ENCODE measurements around the gene CEACAM8. TPM values are rescaled to one million over a fixed set of nuclear protein-coding genes. Genes with fewer than 3 reads are reported as not detected.
"Not testable (repeated sequence)": the region's sequence is repeated elsewhere in the genome, so short reads cannot be mapped to it uniquely, and the experiment has no call there.

Gene CEACAM8
- polyA plus RNA-seq (ENCODE audit: insufficient read length in 4 of 4) = under 1 TPM in 2 of 4 donors, not detected in 2; 0.09 to 0.25 TPM

- DNase-seq (ENCODE audit: low read depth in 4 of 4, low spot score in 2 of 4) = no peak
Observed at GRCh38 chr19:42594617-42595489, at the start of gene CEACAM8. TSS of gene CEACAM8 (minus strand) at chr19:42594924. CDS start at chr19:42594828, 96 bp downstream.

- DNase-seq (ENCODE audit: low read depth in 4 of 4, low spot score in 2 of 4) = not testable (repeated sequence)
Observed at GRCh38 chr19:42639324-42640092, 44.8 kb upstream of the CEACAM8 start.

GRCh38 chr19:42635233-42635539, 40.5 kb upstream of the CEACAM8 start:
- DNase-seq (ENCODE audit: low read depth in 4 of 4, low spot score in 2 of 4) = no peak

GRCh38 chr19:42634409-42635232, 39.9 kb upstream of the CEACAM8 start:
- no peak for DNase-seq (ENCODE audit: low read depth in 4 of 4, low spot score in 2 of 4)

- DNase-seq (ENCODE audit: low read depth in 4 of 4, low spot score in 2 of 4) = no peak
Observed at GRCh38 chr19:42629191-42629590, 34.5 kb upstream of the CEACAM8 start.

- no peak for DNase-seq (ENCODE audit: low read depth in 4 of 4, low spot score in 2 of 4)
Observed at GRCh38 chr19:42628411-42629140, 33.9 kb upstream of the CEACAM8 start.

GRCh38 chr19:42627916-42628315, 33.2 kb upstream of the CEACAM8 start:
- DNase-seq (ENCODE audit: low read depth in 4 of 4, low spot score in 2 of 4) = no peak

GRCh38 chr19:42626181-42626580, 31.5 kb upstream of the CEACAM8 start:
- no peak for DNase-seq (ENCODE audit: low read depth in 4 of 4, low spot score in 2 of 4)

- DNase-seq (ENCODE audit: low read depth in 4 of 4, low spot score in 2 of 4) = no peak
Observed at GRCh38 chr19:42619271-42619670, 24.5 kb upstream of the CEACAM8 start.

- no peak for DNase-seq (ENCODE audit: low read depth in 4 of 4, low spot score in 2 of 4)
Observed at GRCh38 chr19:42613666-42614065, 18.9 kb upstream of the CEACAM8 start.

- not testable (repeated sequence) for DNase-seq (ENCODE audit: low read depth in 4 of 4, low spot score in 2 of 4)
Observed at GRCh38 chr19:42610401-42610915, 15.7 kb upstream of the CEACAM8 start.

GRCh38 chr19:42606660-42607351, 12.1 kb upstream of the CEACAM8 start:
- peak in 2 of 4 donors; percentile 2 to 21 for DNase-seq (ENCODE audit: low read depth in 4 of 4, low spot score in 2 of 4)

GRCh38 chr19:42601811-42602443, 7.2 kb upstream of the CEACAM8 start:
- peak in 3 of 4 donors; percentile 4 to 24 (median 9) for DNase-seq (ENCODE audit: low read depth in 4 of 4, low spot score in 2 of 4)

GRCh38 chr19:42596391-42597072, 1.8 kb upstream of the CEACAM8 start:
- DNase-seq (ENCODE audit: low read depth in 4 of 4, low spot score in 2 of 4) = no peak

GRCh38 chr19:42595550-42596172, 937 bp upstream of the CEACAM8 start:
- no peak for DNase-seq (ENCODE audit: low read depth in 4 of 4, low spot score in 2 of 4)

- DNase-seq (ENCODE audit: low read depth in 4 of 4, low spot score in 2 of 4) = no peak
Observed at GRCh38 chr19:42589792-42590191, 4.9 kb downstream of the CEACAM8 start.

- DNase-seq (ENCODE audit: low read depth in 4 of 4, low spot score in 2 of 4) = no peak
Observed at GRCh38 chr19:42584466-42584865, 10.3 kb downstream of the CEACAM8 start.

- no peak for DNase-seq (ENCODE audit: low read depth in 4 of 4, low spot score in 2 of 4)
Observed at GRCh38 chr19:42577016-42577415, 17.7 kb downstream of the CEACAM8 start.

Data from left renal cortex interstitium (tissue), 4 donors.